ENCODE measurements around the gene GNG12. TPM values are rescaled to one million over a fixed set of nuclear protein-coding genes. Genes with fewer than 3 reads are reported as not detected.

GNG12 gene
- total and polyA plus RNA-seq, 9 of the 15 experiments (the other 6 are each of a cell fraction or from before 2014, with no cell fraction given) = 2.6 to 6.0 (median 4.1) TPM

DNA sequence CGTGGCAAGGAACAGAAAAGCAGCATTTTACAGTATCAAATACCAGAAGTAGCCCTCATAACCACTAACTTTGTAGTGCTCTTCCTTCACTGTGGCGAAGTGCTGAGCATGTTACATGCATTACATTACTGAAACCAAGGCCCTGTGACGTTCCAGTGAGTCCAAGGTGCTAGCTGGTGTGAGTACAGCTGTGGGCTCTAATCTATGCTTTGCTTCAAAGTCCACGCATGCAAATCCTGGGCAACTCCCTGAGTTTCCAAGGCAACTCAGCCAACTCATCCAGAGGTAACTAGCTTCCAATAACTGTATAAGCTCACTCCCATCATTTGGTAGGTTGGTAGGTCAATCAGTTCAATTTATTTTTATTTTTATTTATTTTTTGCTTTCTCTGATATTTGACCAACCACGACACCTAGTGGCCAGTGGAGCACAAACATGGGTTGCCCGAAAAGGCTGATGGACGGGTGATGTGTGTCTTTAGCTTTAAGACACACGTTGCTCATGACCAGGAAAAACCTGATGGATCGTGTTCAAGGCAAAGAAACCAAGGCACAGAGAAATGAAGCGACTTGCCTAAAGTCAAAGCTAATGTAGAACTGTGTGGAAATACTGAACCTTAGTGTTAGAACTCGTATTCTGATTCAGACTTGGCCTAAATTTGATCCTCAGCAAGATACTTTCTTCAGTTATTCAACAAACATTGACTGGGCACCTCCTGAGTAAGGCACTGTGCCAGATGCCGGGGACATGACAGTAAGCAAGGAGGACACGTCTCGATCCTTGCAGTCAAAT lies 73.0 kb downstream of the GNG12 start (continued):
- TF ChIP-seq ZFP91 (CRISPR knock-in tag; IDR thresholded peaks at IDR 0.05) (0 out of 2 replicates have a peak, but pooled peaks have one; percentile 1), ZNF146 (CRISPR knock-in tag; IDR thresholded peaks at IDR 0.05; ENCODE audit: unreplicated experiment) (no peak), ATF7 (IDR thresholded peaks at IDR 0.05) (no peak), SRSF7 (optimal IDR thresholded peaks at IDR 0.05; ENCODE audit: low read depth, low read length) (no peak), ZFP36 (IDR thresholded peaks at IDR 0.05; ENCODE audit: low read depth, low read length, partially characterized antibody) (no peak), SMARCA5 (IDR thresholded peaks at IDR 0.05) (no peak), ZNF830 (CRISPR knock-in tag; IDR thresholded peaks at IDR 0.05) (no peak), RBBP5 (IDR thresholded peaks at IDR 0.05; ENCODE audit: borderline replicate concordance, insufficient read depth, low read length, poor library complexity, severe bottlenecking) (no peak), NEUROD1 (IDR thresholded peaks at IDR 0.05; ENCODE audit: borderline replicate concordance, low read depth, low read length, partially characterized antibody) (no peak), PKNOX1 (IDR thresholded peaks at IDR 0.05) (peak; percentile 80), CREB1 (IDR thresholded peaks at IDR 0.05) (no peak), CREB1 (CRISPR knock-in tag; IDR thresholded peaks at IDR 0.05) (no peak), ZNF12 (CRISPR knock-in tag; IDR thresholded peaks at IDR 0.05) (no peak), USF2 (CRISPR knock-in tag; IDR thresholded peaks at IDR 0.05) (no peak), CREM (IDR thresholded peaks at IDR 0.05; ENCODE audit: low read depth) (no peak), IRF9 (tag; IDR thresholded peaks at IDR 0.05) (no peak), GABPA (tag; conservative IDR thresholded peaks at IDR 0.05; ENCODE audit: low read depth) (no peak), ESRRA (IDR thresholded peaks at IDR 0.05; ENCODE audit: borderline replicate concordance, low read depth) (no peak), TFAP4 (CRISPR knock-in tag; IDR thresholded peaks at IDR 0.05; ENCODE audit: borderline replicate concordance) (peak; percentile 40), SAFB (IDR thresholded peaks at IDR 0.05; ENCODE audit: borderline replicate concordance, low read depth, low read length) (no peak), POU5F1 (IDR thresholded peaks at IDR 0.05; ENCODE audit: borderline replicate concordance, low read depth, low read length, partially characterized antibody) (no peak)

Measured in K562 (cell line).